HG03571 (cell line): ENCODE data around the gene PLEKHH2.
A peak's percentile ranks its signal among the peaks of the same experiment; 100 is the strongest.

Experiments
- ATAC-seq: cut with Tn5 transposase; IDR thresholded peaks from one replicate; pipeline ENCODE4 v1.9.1; 2021; ENCODE audit not compliant: unreplicated experiment

The PLEKHH2 gene

GRCh38 chr2:43758739-43759138 lies 121.7 kb downstream of the PLEKHH2 start:
- ATAC-seq: no peak

- no peak for ATAC-seq
Measured at GRCh38 chr2:43759195-43759594, 122.1 kb downstream of the PLEKHH2 start.

- ATAC-seq: no peak
Measured at GRCh38 chr2:43762286-43762685, 125.2 kb downstream of the PLEKHH2 start.

GRCh38 chr2:43763091-43763490 lies 126.0 kb downstream of the PLEKHH2 start:
- ATAC-seq: no peak

- ATAC-seq: no peak
Measured at GRCh38 chr2:43764086-43764705, 127.1 kb downstream of the PLEKHH2 start.

GRCh38 chr2:43766006-43766405 lies 128.9 kb downstream of the PLEKHH2 start:
- ATAC-seq: no peak

- peak; percentile 99 for ATAC-seq
Measured at GRCh38 chr2:43773876-43774613, 137.0 kb downstream of the PLEKHH2 start, which contains the start of gene DYNC2LI1. Gene DYNC2LI1 (plus strand): TSS chr2:43774039. CDS start chr2:43774139, 100 bp downstream.

GRCh38 chr2:43774617-43775016 lies 137.6 kb downstream of the PLEKHH2 start:
- no peak for ATAC-seq

- no peak for ATAC-seq
Measured at GRCh38 chr2:43776324-43776723, 139.3 kb downstream of the PLEKHH2 start.

GRCh38 chr2:43777306-43777926 lies 140.4 kb downstream of the PLEKHH2 start:
- no peak for ATAC-seq

GRCh38 chr2:43778233-43778632 lies 141.2 kb downstream of the PLEKHH2 start:
- no peak for ATAC-seq

GRCh38 chr2:43787895-43788294 lies 150.8 kb downstream of the PLEKHH2 start:
- no peak for ATAC-seq

- ATAC-seq: no peak
Measured at GRCh38 chr2:43788646-43789045, 151.6 kb downstream of the PLEKHH2 start.

GRCh38 chr2:43790147-43790546 lies 153.1 kb downstream of the PLEKHH2 start:
- no peak for ATAC-seq

GRCh38 chr2:43791035-43791765 lies 154.1 kb downstream of the PLEKHH2 start:
- no peak for ATAC-seq

- ATAC-seq: peak; percentile 69
Measured at GRCh38 chr2:43792653-43793052, 155.6 kb downstream of the PLEKHH2 start.

- no peak for ATAC-seq
Measured at GRCh38 chr2:43794956-43795355, 157.9 kb downstream of the PLEKHH2 start.

- no peak for ATAC-seq
Measured at GRCh38 chr2:43796206-43796605, 159.1 kb downstream of the PLEKHH2 start.

GRCh38 chr2:43798300-43798699 lies 161.2 kb downstream of the PLEKHH2 start:
- ATAC-seq: no peak

GRCh38 chr2:43800894-43801293 lies 163.8 kb downstream of the PLEKHH2 start:
- no peak for ATAC-seq

- ATAC-seq: no peak
Measured at GRCh38 chr2:43802135-43802534, 165.1 kb downstream of the PLEKHH2 start.
